Measurements from ENCODE around the gene TIMM22. TPM values are rescaled to one million over a fixed set of nuclear protein-coding genes. Genes with fewer than 3 reads are reported as not detected.
"Not testable (repeated sequence)": the region's sequence is repeated elsewhere in the genome, so short reads cannot be mapped to it uniquely, and the experiment has no call there.

TIMM22 gene
- total RNA-seq, 1 donor: 15.8 TPM

DNA sequence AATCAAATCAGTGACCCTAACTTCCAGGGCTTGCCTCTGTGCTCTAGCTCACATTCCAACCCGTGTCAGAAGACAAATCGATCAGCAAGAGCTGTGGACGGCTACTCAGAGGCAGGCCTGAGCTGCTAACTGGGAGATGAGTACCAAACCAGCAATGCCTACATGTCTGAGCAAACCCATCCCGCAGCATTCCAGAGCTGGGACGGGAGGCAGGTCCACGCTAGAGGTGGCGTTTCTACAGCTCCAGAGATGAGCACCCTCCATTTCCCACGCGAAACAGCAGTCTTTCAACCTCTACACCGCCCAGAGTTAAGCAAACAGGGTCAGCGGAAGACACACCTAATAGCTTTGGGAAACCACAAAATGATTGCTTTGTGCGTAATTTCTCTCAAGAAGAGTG is 23.9 kb upstream of the TIMM22 start:
- H3K4me3 ChIP-seq (ENCODE audit: low read depth, low read length): no peak overlapping the region
- TF ChIP-seq, protein P1, sequence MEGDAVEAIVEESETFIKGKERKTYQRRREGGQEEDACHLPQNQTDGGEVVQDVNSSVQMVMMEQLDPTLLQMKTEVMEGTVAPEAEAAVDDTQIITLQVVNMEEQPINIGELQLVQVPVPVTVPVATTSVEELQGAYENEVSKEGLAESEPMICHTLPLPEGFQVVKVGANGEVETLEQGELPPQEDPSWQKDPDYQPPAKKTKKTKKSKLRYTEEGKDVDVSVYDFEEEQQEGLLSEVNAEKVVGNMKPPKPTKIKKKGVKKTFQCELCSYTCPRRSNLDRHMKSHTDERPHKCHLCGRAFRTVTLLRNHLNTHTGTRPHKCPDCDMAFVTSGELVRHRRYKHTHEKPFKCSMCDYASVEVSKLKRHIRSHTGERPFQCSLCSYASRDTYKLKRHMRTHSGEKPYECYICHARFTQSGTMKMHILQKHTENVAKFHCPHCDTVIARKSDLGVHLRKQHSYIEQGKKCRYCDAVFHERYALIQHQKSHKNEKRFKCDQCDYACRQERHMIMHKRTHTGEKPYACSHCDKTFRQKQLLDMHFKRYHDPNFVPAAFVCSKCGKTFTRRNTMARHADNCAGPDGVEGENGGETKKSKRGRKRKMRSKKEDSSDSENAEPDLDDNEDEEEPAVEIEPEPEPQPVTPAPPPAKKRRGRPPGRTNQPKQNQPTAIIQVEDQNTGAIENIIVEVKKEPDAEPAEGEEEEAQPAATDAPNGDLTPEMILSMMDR (IDR thresholded peaks at IDR 0.05; ENCODE audit: insufficient read depth, low read length): no peak
- DNase-seq (ENCODE audit: low read depth): no peak

DNA sequence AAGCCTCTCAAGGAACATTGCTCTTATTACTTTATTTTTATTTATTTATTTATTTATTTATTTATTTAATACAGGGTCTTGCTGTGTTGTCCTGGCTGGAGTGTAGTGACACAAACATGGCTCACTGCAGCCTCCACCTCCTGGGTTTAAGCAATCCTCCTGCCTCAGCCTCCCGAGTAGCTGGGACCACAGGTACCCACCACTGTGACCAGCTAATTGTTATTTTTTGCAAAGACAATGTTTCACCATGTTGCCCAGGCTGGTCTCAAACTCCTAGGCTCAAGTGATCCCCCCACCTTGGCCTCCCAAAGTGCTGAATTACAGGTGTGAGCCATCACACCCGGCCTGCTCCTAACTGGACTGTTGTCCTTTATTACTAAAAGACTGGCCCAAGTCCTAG is 22.2 kb upstream of the TIMM22 start:
- H3K4me3 ChIP-seq (ENCODE audit: low read depth, low read length); DNase-seq (ENCODE audit: low read depth): not testable (repeated sequence)

DNA sequence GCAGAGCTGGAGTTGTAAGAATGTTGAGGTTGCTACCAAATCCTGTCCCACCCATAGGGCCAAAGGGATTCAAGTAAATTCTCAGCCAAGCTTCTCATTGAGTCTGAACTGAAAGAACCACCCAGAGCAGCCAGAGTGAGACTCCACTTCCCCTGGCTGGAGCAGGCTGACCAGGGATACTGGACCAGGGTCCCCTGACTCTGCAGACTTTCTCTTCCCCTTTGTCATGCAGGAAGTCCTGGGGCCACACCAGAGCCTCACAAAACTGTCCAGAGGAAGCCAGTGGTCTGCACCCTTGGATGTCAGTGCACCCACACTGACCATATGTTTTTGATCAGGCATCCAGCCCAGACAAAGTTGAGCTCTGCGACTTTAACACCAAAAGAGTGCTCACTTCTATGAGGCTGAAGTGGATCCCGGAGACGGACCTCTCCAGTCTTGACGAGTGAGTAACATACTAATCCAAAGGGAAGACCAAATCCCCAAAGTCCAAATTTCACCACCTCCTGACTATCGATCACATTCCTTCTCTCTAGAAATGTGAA is 21.5 kb upstream of the TIMM22 start:
- peak overlapping the region; percentile 9 for H3K4me3 ChIP-seq (ENCODE audit: low read depth, low read length)
- DNase-seq (ENCODE audit: low read depth): peak; percentile 63
- TF ChIP-seq, protein P1 (IDR thresholded peaks at IDR 0.05; ENCODE audit: insufficient read depth, low read length): no peak

DNA sequence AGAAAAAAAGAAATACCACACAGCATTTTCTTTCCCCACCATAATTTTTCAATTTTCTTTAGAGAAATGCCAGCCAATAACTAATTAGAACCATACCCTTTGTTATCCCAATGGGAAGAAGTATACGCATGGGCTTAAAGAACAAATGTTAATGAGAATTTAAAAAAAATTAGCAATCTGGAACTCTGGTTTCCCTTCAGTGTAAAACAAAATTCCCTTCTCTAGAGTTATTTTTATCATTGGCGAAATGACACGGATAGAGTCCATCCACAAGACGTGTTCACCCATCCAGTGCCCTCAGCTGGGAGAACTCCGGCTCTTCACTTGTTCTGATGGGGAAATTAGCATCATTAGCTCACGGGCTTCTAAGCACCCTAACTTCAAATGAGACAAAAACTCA is 20.6 kb upstream of the TIMM22 start:
- H3K4me3 ChIP-seq (ENCODE audit: low read depth, low read length): no peak overlapping the region
- no peak for DNase-seq (ENCODE audit: low read depth)
- TF ChIP-seq, protein P1 (IDR thresholded peaks at IDR 0.05; ENCODE audit: insufficient read depth, low read length): no peak

DNA sequence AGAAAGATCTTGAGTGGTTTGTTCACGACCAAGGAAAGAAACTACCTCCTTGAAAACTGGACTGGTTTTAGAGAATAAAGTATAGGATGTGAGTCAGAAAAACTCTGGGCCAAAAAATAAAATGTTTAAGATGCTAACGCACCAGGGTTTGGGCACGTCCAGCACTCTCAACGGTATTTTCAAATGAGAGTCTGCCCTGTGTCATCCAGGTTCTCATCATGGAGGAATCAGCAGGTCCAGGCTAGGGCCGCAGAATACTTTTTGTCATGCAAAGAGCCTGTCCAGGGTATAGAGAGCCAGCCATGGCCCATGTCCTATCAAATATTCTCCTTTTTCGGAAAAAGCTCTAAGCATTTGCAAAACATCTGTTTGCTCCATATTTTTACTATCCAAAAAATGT is 19.8 kb upstream of the TIMM22 start:
- no peak for DNase-seq (ENCODE audit: low read depth)
- H3K4me3 ChIP-seq (ENCODE audit: low read depth, low read length): no peak overlapping the region

DNA sequence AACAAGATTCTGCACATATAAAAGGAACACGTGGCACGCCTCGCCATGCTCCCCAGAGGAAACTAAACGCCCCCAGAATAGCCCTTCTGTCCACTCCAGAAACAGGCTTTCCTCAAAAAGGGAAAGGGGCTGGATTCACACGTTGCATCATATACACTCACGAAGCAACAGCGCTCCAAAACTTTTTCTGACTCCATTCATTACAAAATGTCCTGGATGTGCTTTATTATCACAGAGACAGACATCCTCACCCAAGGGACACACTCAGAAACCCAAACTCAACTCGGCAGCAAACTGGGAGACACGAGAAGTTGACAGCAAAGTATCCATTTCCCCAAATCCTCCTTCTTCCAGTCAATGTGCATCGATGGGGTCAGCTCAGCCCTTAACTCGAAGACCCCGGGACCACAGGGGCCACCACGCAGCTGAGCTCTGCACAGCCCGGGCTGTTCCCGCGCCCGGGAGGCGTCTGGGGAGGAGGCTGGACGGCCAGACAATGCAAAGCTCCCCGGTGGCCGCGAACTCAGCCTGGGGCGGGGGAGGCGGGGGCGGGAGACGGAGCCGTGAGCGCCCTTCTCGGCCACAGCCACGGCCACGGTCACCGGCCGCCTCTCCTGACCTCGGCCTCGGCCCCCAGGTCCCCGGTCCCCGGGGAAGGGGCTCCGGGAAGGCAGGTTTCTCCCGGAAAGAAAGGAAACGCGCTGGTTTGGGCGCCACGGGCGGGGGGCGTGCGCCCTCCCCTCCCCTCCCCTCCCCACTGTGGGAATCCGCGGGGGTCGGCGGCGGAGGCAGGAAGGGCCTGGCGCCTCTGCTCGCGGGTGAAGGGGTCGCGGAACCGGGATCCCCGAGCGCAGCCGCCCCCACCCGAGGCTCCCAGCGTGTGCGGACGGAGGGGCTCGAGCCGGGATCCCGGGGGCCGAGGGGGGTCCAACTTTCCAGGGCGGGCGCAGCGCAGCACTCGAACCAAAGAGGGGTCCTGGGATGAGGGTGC is 18.5 kb upstream of the TIMM22 start:
- TF ChIP-seq, protein P1 (IDR thresholded peaks at IDR 0.05; ENCODE audit: insufficient read depth, low read length): no peak
- no peak for DNase-seq (ENCODE audit: low read depth)
- peak overlapping the region; percentile 71 for H3K4me3 ChIP-seq (ENCODE audit: low read depth, low read length)

More for the DNA sequence above, 19.8 kb upstream of the TIMM22 start:
- TF ChIP-seq, protein P1 (IDR thresholded peaks at IDR 0.05; ENCODE audit: insufficient read depth, low read length): no peak

DNA sequence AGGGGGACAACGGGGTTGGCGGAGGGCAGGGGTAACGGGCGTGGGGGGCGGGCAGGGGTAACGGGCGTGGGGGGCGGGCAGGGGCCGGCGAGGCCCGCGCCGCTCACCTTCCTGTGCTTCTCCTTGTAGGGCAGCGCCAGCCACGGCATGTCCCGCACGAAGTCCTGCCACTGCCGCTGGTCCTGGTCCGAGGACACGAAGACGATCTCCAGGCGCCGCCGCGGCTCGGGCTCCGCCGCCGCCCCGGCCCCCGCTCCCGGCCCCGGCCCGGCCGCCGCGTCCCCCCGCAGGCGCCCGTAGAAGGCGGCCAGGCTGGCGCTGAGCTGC is 17.8 kb upstream of the TIMM22 start:
- TF ChIP-seq, protein P1 (IDR thresholded peaks at IDR 0.05; ENCODE audit: insufficient read depth, low read length): no peak
- H3K4me3 ChIP-seq (ENCODE audit: low read depth, low read length): peak overlapping the region; percentile 73
- no peak for DNase-seq (ENCODE audit: low read depth)
